Measurements from ENCODE around the gene PTGER1. TPM values are rescaled to one million over a fixed set of nuclear protein-coding genes. Genes with fewer than 3 reads are reported as not detected.

The PTGER1 gene
- total RNA-seq, 1 donor from 2014 or later: 0.34 TPM

GRCh38 chr19:14494411-14494810, 19.3 kb upstream of the PTGER1 start:
- Mint-ChIP-seq H3K9me3 (ENCODE audit: low read depth) (no peaks in the 10 kb centered on the region), H3K4me1 (ENCODE audit: low read depth) (peaks cover 17% of the 10 kb centered on the region), H3K4me3 (ENCODE audit: low read depth) (peak overlapping the region; percentile 84), H3K27ac (peak overlapping the region; percentile 37), H3K27me3 (no peaks in the 10 kb centered on the region), H3K36me3 (ENCODE audit: insufficient read depth) (peaks cover 12% of the 10 kb centered on the region)
- no peak for DNase-seq (ENCODE audit: low spot score, unreplicated experiment)
- TF ChIP-seq, protein P1, sequence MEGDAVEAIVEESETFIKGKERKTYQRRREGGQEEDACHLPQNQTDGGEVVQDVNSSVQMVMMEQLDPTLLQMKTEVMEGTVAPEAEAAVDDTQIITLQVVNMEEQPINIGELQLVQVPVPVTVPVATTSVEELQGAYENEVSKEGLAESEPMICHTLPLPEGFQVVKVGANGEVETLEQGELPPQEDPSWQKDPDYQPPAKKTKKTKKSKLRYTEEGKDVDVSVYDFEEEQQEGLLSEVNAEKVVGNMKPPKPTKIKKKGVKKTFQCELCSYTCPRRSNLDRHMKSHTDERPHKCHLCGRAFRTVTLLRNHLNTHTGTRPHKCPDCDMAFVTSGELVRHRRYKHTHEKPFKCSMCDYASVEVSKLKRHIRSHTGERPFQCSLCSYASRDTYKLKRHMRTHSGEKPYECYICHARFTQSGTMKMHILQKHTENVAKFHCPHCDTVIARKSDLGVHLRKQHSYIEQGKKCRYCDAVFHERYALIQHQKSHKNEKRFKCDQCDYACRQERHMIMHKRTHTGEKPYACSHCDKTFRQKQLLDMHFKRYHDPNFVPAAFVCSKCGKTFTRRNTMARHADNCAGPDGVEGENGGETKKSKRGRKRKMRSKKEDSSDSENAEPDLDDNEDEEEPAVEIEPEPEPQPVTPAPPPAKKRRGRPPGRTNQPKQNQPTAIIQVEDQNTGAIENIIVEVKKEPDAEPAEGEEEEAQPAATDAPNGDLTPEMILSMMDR (IDR thresholded peaks at IDR 0.05; ENCODE audit: unreplicated experiment): no peak

- no peak overlapping the region for H3K27ac Mint-ChIP-seq
- H3K9me3 Mint-ChIP-seq (ENCODE audit: low read depth): no peaks in the 10 kb centered on the region
- no peak for DNase-seq (ENCODE audit: low spot score, unreplicated experiment)
- no peaks in the 10 kb centered on the region for H3K27me3 Mint-ChIP-seq
- H3K4me3 Mint-ChIP-seq (ENCODE audit: low read depth): no peak overlapping the region
- TF ChIP-seq, protein P1 (IDR thresholded peaks at IDR 0.05; ENCODE audit: unreplicated experiment): no peak
- H3K4me1 Mint-ChIP-seq (ENCODE audit: low read depth): peaks cover 17% of the 10 kb centered on the region
- H3K36me3 Mint-ChIP-seq (ENCODE audit: insufficient read depth): peaks cover 17% of the 10 kb centered on the region
Measured at GRCh38 chr19:14492756-14493337, 17.7 kb upstream of the PTGER1 start.

DNA sequence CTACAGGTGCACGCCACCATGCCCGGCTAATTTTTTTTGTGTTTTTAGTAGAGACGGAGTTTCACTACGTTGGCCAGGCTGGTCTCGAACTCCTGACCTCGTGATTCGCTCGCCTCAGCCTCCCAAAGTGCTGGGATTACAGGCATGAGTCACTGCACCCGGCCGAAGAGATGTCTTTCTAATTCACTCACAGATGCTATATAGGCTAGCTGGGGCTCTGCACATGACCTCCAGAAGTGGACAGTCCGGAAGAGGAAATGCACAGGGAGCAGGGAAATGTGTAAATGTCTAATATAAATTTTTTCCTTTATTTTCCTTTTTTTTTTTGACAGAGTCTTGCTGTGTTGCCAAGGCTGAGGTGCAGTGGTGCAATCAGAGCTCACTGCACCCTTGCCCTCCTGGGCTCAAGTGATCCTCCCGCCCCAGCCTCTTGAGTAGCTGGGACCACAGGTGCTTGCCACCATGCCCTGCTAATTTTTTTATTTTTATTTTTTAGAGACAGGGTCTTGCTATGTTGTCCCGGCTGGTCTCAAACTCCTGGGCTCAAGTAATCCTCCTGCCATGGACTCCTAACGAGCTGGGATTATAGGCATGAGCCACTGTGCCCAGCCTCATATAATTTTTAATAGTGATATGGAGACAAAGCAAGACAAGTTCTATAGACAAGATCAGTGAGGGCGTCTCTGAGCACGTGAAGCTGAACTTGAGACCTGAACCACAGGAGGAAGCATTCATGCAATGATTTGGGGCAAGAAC, 12.4 kb upstream of the PTGER1 start:
- no peak overlapping the region for H3K4me3 Mint-ChIP-seq (ENCODE audit: low read depth)
- H3K4me1 Mint-ChIP-seq (ENCODE audit: low read depth): no peaks in the 10 kb centered on the region
- DNase-seq (ENCODE audit: low spot score, unreplicated experiment): no peak
- TF ChIP-seq, protein P1 (IDR thresholded peaks at IDR 0.05; ENCODE audit: unreplicated experiment): no peak
- no peaks in the 10 kb centered on the region for H3K27me3 Mint-ChIP-seq
- H3K9me3 Mint-ChIP-seq (ENCODE audit: low read depth): no peaks in the 10 kb centered on the region
- peaks cover 19% of the 10 kb centered on the region for H3K36me3 Mint-ChIP-seq (ENCODE audit: insufficient read depth)
- no peak overlapping the region for H3K27ac Mint-ChIP-seq

DNA sequence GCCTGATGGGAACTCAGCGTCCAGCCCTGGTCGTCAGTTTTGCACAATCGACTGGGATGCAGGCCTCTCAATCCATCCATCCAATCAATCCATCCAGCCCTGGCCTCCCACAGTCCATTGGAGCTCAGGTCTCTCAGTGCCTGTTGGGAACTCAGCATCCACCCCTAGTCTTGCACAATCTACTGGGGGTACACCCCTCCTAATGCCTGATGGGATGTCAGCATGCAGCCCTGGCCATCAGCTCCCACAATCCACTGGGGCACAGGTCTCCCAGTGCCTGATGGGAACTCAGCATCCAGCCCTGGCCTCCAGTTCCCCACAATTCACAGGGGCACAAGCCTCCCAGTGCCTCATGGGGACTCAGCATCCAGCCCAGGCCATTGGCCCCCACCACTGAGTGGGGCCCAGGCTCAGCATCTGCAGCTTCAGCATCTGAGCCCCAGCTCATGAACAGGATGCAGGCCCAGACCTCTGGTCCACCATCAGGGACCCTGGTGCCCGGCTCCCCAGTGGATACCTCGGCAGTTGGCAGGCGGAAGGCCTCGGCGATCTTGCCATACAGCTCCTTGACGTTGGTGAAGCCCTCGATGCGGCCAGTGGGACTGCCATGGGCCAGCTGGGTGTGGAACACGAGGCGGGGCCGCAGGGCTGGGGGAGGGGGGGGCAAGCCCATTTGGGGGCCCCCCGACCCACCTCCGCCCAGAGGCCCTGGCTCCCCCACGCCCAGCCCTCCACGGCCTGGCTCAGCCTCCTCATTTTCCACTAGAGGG, 7.2 kb upstream of the PTGER1 start:
- H3K27ac Mint-ChIP-seq: no peak overlapping the region
- TF ChIP-seq, protein P1 (IDR thresholded peaks at IDR 0.05; ENCODE audit: unreplicated experiment): no peak

GRCh38 chr19:14480700-14481079, 5.5 kb upstream of the PTGER1 start:
- no peaks in the 10 kb centered on the region for H3K27me3 Mint-ChIP-seq
- DNase-seq (ENCODE audit: low spot score, unreplicated experiment): no peak
- no peaks in the 10 kb centered on the region for H3K9me3 Mint-ChIP-seq (ENCODE audit: low read depth)
- TF ChIP-seq, protein P1 (IDR thresholded peaks at IDR 0.05; ENCODE audit: unreplicated experiment): no peak
- peaks cover 1% of the 10 kb centered on the region for H3K4me1 Mint-ChIP-seq (ENCODE audit: low read depth)
- no peak overlapping the region for H3K27ac Mint-ChIP-seq
- peaks cover 9% of the 10 kb centered on the region for H3K36me3 Mint-ChIP-seq (ENCODE audit: insufficient read depth)
- H3K4me3 Mint-ChIP-seq (ENCODE audit: low read depth): no peak overlapping the region

More for the DNA sequence above, 7.2 kb upstream of the PTGER1 start:
- Mint-ChIP-seq H3K27me3 (no peaks in the 10 kb centered on the region), H3K36me3 (ENCODE audit: insufficient read depth) (peaks cover 12% of the 10 kb centered on the region), H3K4me1 (ENCODE audit: low read depth) (no peaks in the 10 kb centered on the region), H3K4me3 (ENCODE audit: low read depth) (no peak overlapping the region), H3K9me3 (ENCODE audit: low read depth) (no peaks in the 10 kb centered on the region)
- DNase-seq (ENCODE audit: low spot score, unreplicated experiment): no peak
